ENCODE measurements around the gene BTAF1.

DNA sequence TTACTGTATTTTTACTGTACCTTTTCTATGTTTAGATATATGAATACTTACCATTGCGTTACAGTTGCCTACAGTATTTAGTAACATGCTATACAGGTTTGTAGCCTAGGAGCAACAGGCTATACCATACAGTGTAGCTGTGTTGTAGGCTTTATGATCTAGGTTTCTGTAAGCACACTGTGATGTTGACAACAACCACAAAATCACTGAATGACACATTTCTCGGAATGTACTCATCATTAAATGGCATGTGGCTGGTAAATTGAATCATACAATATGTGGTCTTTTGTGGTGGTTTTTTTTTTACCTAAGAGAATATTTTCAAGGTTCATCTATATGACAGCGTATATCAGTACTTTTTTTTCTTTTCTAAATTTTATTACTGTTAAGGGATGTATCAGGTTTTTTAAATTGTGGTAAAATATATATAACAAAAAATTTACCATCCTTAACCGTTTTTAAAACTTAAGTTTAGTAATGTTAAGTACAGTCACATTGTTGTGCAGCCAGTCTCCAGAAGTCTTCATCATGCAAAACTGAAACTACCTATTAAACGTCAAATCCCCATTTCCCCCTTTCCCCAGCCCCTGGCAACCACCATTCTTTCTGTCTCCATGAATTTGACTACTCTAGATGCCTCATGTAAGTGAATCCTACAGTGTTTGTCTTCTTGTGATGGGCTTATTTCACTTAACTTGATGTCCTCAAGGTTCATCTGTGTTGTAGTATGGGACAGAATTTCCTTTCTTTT lies 21.5 kb downstream of the BTAF1 start:
- TF ChIP-seq, protein P1, sequence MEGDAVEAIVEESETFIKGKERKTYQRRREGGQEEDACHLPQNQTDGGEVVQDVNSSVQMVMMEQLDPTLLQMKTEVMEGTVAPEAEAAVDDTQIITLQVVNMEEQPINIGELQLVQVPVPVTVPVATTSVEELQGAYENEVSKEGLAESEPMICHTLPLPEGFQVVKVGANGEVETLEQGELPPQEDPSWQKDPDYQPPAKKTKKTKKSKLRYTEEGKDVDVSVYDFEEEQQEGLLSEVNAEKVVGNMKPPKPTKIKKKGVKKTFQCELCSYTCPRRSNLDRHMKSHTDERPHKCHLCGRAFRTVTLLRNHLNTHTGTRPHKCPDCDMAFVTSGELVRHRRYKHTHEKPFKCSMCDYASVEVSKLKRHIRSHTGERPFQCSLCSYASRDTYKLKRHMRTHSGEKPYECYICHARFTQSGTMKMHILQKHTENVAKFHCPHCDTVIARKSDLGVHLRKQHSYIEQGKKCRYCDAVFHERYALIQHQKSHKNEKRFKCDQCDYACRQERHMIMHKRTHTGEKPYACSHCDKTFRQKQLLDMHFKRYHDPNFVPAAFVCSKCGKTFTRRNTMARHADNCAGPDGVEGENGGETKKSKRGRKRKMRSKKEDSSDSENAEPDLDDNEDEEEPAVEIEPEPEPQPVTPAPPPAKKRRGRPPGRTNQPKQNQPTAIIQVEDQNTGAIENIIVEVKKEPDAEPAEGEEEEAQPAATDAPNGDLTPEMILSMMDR (IDR thresholded peaks at IDR 0.05; ENCODE audit: low read depth, low read length, poor library complexity, severe bottlenecking): no peak
- TF ChIP-seq EZH2phosphoT487 (IDR thresholded peaks at IDR 0.05; ENCODE audit: borderline replicate concordance, low read length): no peak

Measured in DOHH2 (cell line).